NCI-H774 (cell line): ENCODE results near the gene PPP1R1B.

ENCODE experiments used
- DNase-seq: peaks from one replicate; lab custom pipeline; 2025; lab: John Stamatoyannopoulos, UW

The PPP1R1B gene

GRCh38 chr17:39652587-39653315 lies 26.0 kb downstream of the PPP1R1B start:
- no peak for DNase-seq

GRCh38 chr17:39653316-39653661 lies 26.5 kb downstream of the PPP1R1B start:
- no peak for DNase-seq

GRCh38 chr17:39653662-39654331 lies 27.0 kb downstream of the PPP1R1B start:
- peak; percentile 57 for DNase-seq

- DNase-seq = no peak
Observed at GRCh38 chr17:39655105-39655504, 28.4 kb downstream of the PPP1R1B start.

GRCh38 chr17:39658346-39658745 lies 31.6 kb downstream of the PPP1R1B start:
- no peak for DNase-seq

GRCh38 chr17:39658760-39659159 lies 32.0 kb downstream of the PPP1R1B start:
- DNase-seq = no peak

- no peak for DNase-seq
Observed at GRCh38 chr17:39659279-39660010, 32.7 kb downstream of the PPP1R1B start.

GRCh38 chr17:39660011-39660360 lies 33.2 kb downstream of the PPP1R1B start:
- no peak for DNase-seq

- DNase-seq = no peak
Observed at GRCh38 chr17:39660397-39661385, 33.9 kb downstream of the PPP1R1B start.

GRCh38 chr17:39661744-39662541 lies 35.2 kb downstream of the PPP1R1B start:
- DNase-seq = no peak

GRCh38 chr17:39662551-39663339 lies 36.0 kb downstream of the PPP1R1B start:
- no peak for DNase-seq

- DNase-seq = no peak
Observed at GRCh38 chr17:39663340-39663687, 36.6 kb downstream of the PPP1R1B start.

GRCh38 chr17:39663688-39664580 lies 37.2 kb downstream of the PPP1R1B start:
- no peak for DNase-seq

GRCh38 chr17:39664581-39665561 lies 38.1 kb downstream of the PPP1R1B start, which contains the start of gene TCAP:
Gene TCAP (plus strand): TSS chr17:39665349. CDS start chr17:39665360, 11 bp downstream.
- DNase-seq = no peak

GRCh38 chr17:39665642-39666224 lies 39.0 kb downstream of the PPP1R1B start:
- DNase-seq = peak; percentile 9

- no peak for DNase-seq
Observed at GRCh38 chr17:39666231-39666600, 39.5 kb downstream of the PPP1R1B start.

GRCh38 chr17:39666601-39667261 lies 40.0 kb downstream of the PPP1R1B start:
- DNase-seq = no peak
